H9 (cell line): Measurements from ENCODE around the gene FADS2. TPM values are rescaled to one million over a fixed set of nuclear protein-coding genes. Genes with fewer than 3 reads are reported as not detected.
A peak's percentile ranks its signal among the peaks of the same experiment; 100 is the strongest.

Source experiments
- DNase-seq: peaks from one replicate; pipeline ENCODE4 v3.0.0-alpha.2; 2017
- H2AFZ ChIP-seq: one replicate; pipeline ENCODE4 v1.6.1; 2013; ENCODE audit warnings: mild to moderate bottlenecking, low read length, control low read depth, moderate library complexity
- H2AK5ac ChIP-seq: 2 replicates; pipeline ENCODE4 v1.6.1; 2013; ENCODE audit warnings: low read length, control low read depth, mixed read lengths; ENCODE audit not compliant: insufficient read length
- H2BK120ac ChIP-seq: one replicate; pipeline ENCODE4 v1.6.1; 2013; ENCODE audit warnings: low read depth, mild to moderate bottlenecking, low read length, control low read depth, inconsistent platforms; ENCODE audit not compliant: poor library complexity, severe bottlenecking
- H2BK12ac ChIP-seq: 2 replicates; pipeline ENCODE4 v1.6.1; 2013; ENCODE audit warnings: low read length, control low read depth, mixed read lengths, low read depth; ENCODE audit not compliant: insufficient read length
- H2BK15ac ChIP-seq: 2 replicates; pipeline ENCODE4 v1.6.1; 2013; ENCODE audit warnings: low read depth, low read length, control low read depth
- H2BK20ac ChIP-seq: one replicate; pipeline ENCODE4 v1.6.1; 2013; ENCODE audit warnings: low read depth, mild to moderate bottlenecking, low read length, control low read depth, inconsistent platforms; ENCODE audit not compliant: poor library complexity, severe bottlenecking
- H2BK5ac ChIP-seq: 2 replicates; pipeline ENCODE4 v1.6.1; 2013; ENCODE audit warnings: low read length, control low read depth, mixed read lengths; ENCODE audit not compliant: insufficient read length
- H3K14ac ChIP-seq: 2 replicates; pipeline ENCODE4 v1.6.1; 2013; ENCODE audit warnings: low read length, control low read depth; ENCODE audit not compliant: insufficient read depth
- H3K18ac ChIP-seq: 2 replicates; pipeline ENCODE4 v1.6.1; 2013; ENCODE audit warnings: low read depth, mild to moderate bottlenecking, mixed read lengths, low read length, control low read depth; ENCODE audit not compliant: insufficient read length
- H3K23ac ChIP-seq: 2 replicates; pipeline ENCODE4 v1.6.1; 2013; ENCODE audit warnings: low read length, control low read depth, mixed read lengths, low read depth; ENCODE audit not compliant: insufficient read length
- H3K23me2 ChIP-seq: 2 replicates; pipeline ENCODE4 v1.6.1; 2013; ENCODE audit warnings: low read depth, mild to moderate bottlenecking, mixed read lengths, low read length, control low read depth; ENCODE audit not compliant: insufficient read length, poor library complexity, severe bottlenecking
- H3K27ac ChIP-seq: 2 replicates; pipeline ENCODE4 v1.5.1; 2013; ENCODE audit warnings: low read length, control low read depth, mixed read lengths, low read depth; ENCODE audit not compliant: insufficient read length
- H3K27me3 ChIP-seq: 2 replicates; pipeline ENCODE4 v1.6.1; 2013; ENCODE audit warnings: low read length, control low read depth, inconsistent platforms; ENCODE audit not compliant: insufficient read depth
- H3K4ac ChIP-seq: 2 replicates; pipeline ENCODE4 v1.6.1; 2013; ENCODE audit warnings: low read depth, mild to moderate bottlenecking, control low read depth, inconsistent platforms, low read length, moderate library complexity
- H3K4me1 ChIP-seq: 2 replicates; pipeline ENCODE4 v1.6.1; 2013; ENCODE audit warnings: low read length, control low read depth, inconsistent platforms; ENCODE audit not compliant: insufficient read depth
- H3K4me2 ChIP-seq: 2 replicates; pipeline ENCODE4 v1.6.1; 2013; ENCODE audit warnings: low read length, control low read depth, mixed read lengths; ENCODE audit not compliant: insufficient read length, insufficient read depth
- H3K56ac ChIP-seq: 2 replicates; pipeline ENCODE4 v1.6.1; 2013; ENCODE audit warnings: low read depth, mild to moderate bottlenecking, mixed read lengths, low read length, control low read depth; ENCODE audit not compliant: insufficient read length
- H3K79me1 ChIP-seq: 2 replicates; pipeline ENCODE4 v1.6.1; 2013; ENCODE audit warnings: low read depth, mild to moderate bottlenecking, moderate library complexity, low read length, control low read depth, inconsistent platforms; ENCODE audit not compliant: insufficient read depth, poor library complexity, severe bottlenecking
- H3K79me2 ChIP-seq: 2 replicates; pipeline ENCODE4 v1.6.1; 2013; ENCODE audit warnings: low read length, control low read depth, inconsistent platforms; ENCODE audit not compliant: insufficient read depth
- H3K9ac ChIP-seq: 2 replicates; pipeline ENCODE4 v1.6.1; 2013; ENCODE audit warnings: low read length, control low read depth, mixed read lengths; ENCODE audit not compliant: insufficient read length; ENCODE audit errors: extremely low read depth
- H3K9me3 ChIP-seq: one replicate; pipeline ENCODE4 v1.6.1; 2013; ENCODE audit warnings: low read depth, low read length, inconsistent platforms; ENCODE audit not compliant: control insufficient read depth
- H3T11ph ChIP-seq: one replicate; pipeline ENCODE4 v1.6.1; 2013; ENCODE audit warnings: mild to moderate bottlenecking, low read length, control low read depth, inconsistent platforms
- H4K20me1 ChIP-seq: one replicate; pipeline ENCODE4 v1.6.1; 2013; ENCODE audit not compliant: control insufficient read depth, insufficient read length, insufficient read depth
- H4K5ac ChIP-seq: 2 replicates; pipeline ENCODE4 v1.6.1; 2013; ENCODE audit warnings: low read depth, mild to moderate bottlenecking, mixed read lengths, low read length, control low read depth; ENCODE audit not compliant: insufficient read length
- H4K8ac ChIP-seq: replicated peaks from 2 replicates; pipeline ENCODE4 v1.6.1; 2013; ENCODE audit warnings: low read length, control low read depth, mixed read lengths, low read depth; ENCODE audit not compliant: insufficient read length
- H4K91ac ChIP-seq: 2 replicates; pipeline ENCODE4 v1.6.1; 2013; ENCODE audit warnings: low read depth, mild to moderate bottlenecking, moderate library complexity, mixed read lengths, low read length, control low read depth; ENCODE audit not compliant: insufficient read length
- H3K27ac Mint-ChIP-seq, 3 experiments: 2 replicates in 2 of 3; 3 replicates in 1 of 3; pipeline ENCODE4 v1.8.0; 2020 to 2021; ENCODE audit warnings: mixed read lengths in 3 of 3, mild to moderate bottlenecking in 1 of 3, moderate library complexity in 1 of 3
- H3K27me3 Mint-ChIP-seq: 2 replicates; pipeline ENCODE4 v1.8.0; 2021; ENCODE audit warnings: low read depth, mild to moderate bottlenecking, moderate library complexity, mixed read lengths
- H3K36me3 Mint-ChIP-seq, 3 experiments: 2 replicates in 2 of 3; 3 replicates in 1 of 3; pipeline ENCODE4 v1.8.0; 2020 to 2021; ENCODE audit warnings: low read depth in 3 of 3, mixed read lengths in 3 of 3; ENCODE audit not compliant: insufficient read depth in 1 of 3
- H3K4me1 Mint-ChIP-seq, 2 experiments: 2 replicates each; pipeline ENCODE4 v1.8.0; 2020; ENCODE audit warnings: mixed read lengths in 2 of 2
- H3K4me3 Mint-ChIP-seq, 2 experiments: 2 replicates in 1 of 2; 3 replicates in 1 of 2; pipeline ENCODE4 v1.8.0; 2020 to 2021; ENCODE audit warnings: mild to moderate bottlenecking in 2 of 2, mixed read lengths in 2 of 2, moderate library complexity in 1 of 2
- H3K9me3 Mint-ChIP-seq, 2 experiments: 2 replicates in 1 of 2; 3 replicates in 1 of 2; pipeline ENCODE4 v1.8.0; 2020; ENCODE audit warnings: mild to moderate bottlenecking in 2 of 2, mixed read lengths in 2 of 2, moderate library complexity in 1 of 2
- CTCF ChIP-seq: fragments of 200-600 bp; sonication (generic); conservative IDR thresholded peaks from 3 replicates; pipeline ENCODE4 v1.8.0; 2021; ENCODE audit warnings: antibody characterized with exemption, mild to moderate bottlenecking
- WGBS: extraction: QIAGEN DNeasy Blood & Tissue Kit; methylation state at CpG from one replicate; pipeline ENCODE4 v1.1.7; 2013; ENCODE audit warnings: missing lambda C conversion rate, low lambda C conversion rate, mixed read lengths; ENCODE audit not compliant: insufficient read length; ENCODE audit errors: extremely low coverage; 5-methylcytosine and 5-hydroxymethylcytosine counted together
- total RNA-seq: library from RNA; stranded (reverse); gene quantifications from 2 replicates; pipeline ENCODE4 v1.2.1, GENCODE V29; 2021

FADS2 gene
- total RNA-seq, 1 experiment from 2014 or later = 322 TPM

- H3K9me3 Mint-ChIP-seq = peaks cover 0 to 2% of the 10 kb centered on the region in 2 experiments; a peak in 2 of 5 replicates
- peaks cover 38 to 44% (median 42%) of the 10 kb centered on the region in 3 experiments; a peak in 6 of 7 replicates for H3K36me3 Mint-ChIP-seq
- no peaks in the 10 kb centered on the region for H3K27me3 ChIP-seq
- peak overlapping the region; percentile 100 for H3K27ac Mint-ChIP-seq
- peak overlapping the region; percentile 10 for H2BK12ac ChIP-seq
- H3K79me2 ChIP-seq = peaks cover 5% of the 10 kb centered on the region; the same call in 1 of the 2 replicates
- H3K23me2 ChIP-seq = peaks cover 6% of the 10 kb centered on the region
- no peak overlapping the region for H2BK120ac ChIP-seq
- no peaks in the 10 kb centered on the region for H4K20me1 ChIP-seq
- no peaks in the 10 kb centered on the region for H3K27me3 Mint-ChIP-seq
- peak overlapping the region; percentile 94 to 99 for H3K4me3 Mint-ChIP-seq
- no peak overlapping the region for H2AK5ac ChIP-seq
- H2BK15ac ChIP-seq = no peak overlapping the region
- peak overlapping the region; percentile 92 for H3K18ac ChIP-seq
- no peaks in the 10 kb centered on the region for H3K9me3 ChIP-seq
- DNase-seq = peak; percentile 99
- H3K27ac ChIP-seq = peak overlapping the region; percentile 76
- no peak overlapping the region for H4K5ac ChIP-seq
- H3T11ph ChIP-seq = peak overlapping the region; percentile 24
- H3K4me1 ChIP-seq = peaks cover 8% of the 10 kb centered on the region
- H2BK5ac ChIP-seq = peak overlapping the region; percentile 23
- no peak overlapping the region; the same call in 1 of the 2 replicates for H3K4ac ChIP-seq
- no CpG with 5 or more reads among the region's 66 CpGs for WGBS
- H4K8ac ChIP-seq = no peak overlapping the region
- H2BK20ac ChIP-seq = no peak overlapping the region
- no peak overlapping the region for H4K91ac ChIP-seq
- H3K4me1 Mint-ChIP-seq = peaks cover 18 to 19% of the 10 kb centered on the region in 2 experiments
- no peak overlapping the region for H2AFZ ChIP-seq
- H3K56ac ChIP-seq = no peak overlapping the region
- peak overlapping the region; percentile 89 for H3K9ac ChIP-seq
- H3K23ac ChIP-seq = no peak overlapping the region
- peak overlapping the region; percentile 58 for H3K4me2 ChIP-seq
- H3K79me1 ChIP-seq = no peaks in the 10 kb centered on the region
- TF ChIP-seq CTCF = no peak
- peak overlapping the region; percentile 88 for H3K14ac ChIP-seq
Measured at GRCh38 chr11:61814958-61815789, 12.9 kb upstream of the FADS2 start.
